ENCODE results near the gene SMTNL1.
"Not testable (repeated sequence)": the region's sequence is repeated elsewhere in the genome, so short reads cannot be mapped to it uniquely, and the experiment has no call there.

Gene SMTNL1

GRCh38 chr11:57530596-57531507, 6.5 kb upstream of the SMTNL1 start, which contains the start of gene TIMM10:
TSS of gene TIMM10 (minus strand) at chr11:57530754. CDS start at chr11:57530189, 565 bp downstream.
- H3K27ac ChIP-seq (ENCODE audit: low read depth, low read length): no peak within 1 kb of the TSS

GRCh38 chr11:57534449-57534848, 2.9 kb upstream of the SMTNL1 start:
- H3K27ac ChIP-seq (ENCODE audit: low read depth, low read length); H3K27me3 ChIP-seq (ENCODE audit: insufficient read depth, low read length, poor library complexity); H3K18ac ChIP-seq (ENCODE audit: low read length); H2AK5ac ChIP-seq (ENCODE audit: low read length); H3K4me3 ChIP-seq (ENCODE audit: low read length); H3K23ac ChIP-seq (ENCODE audit: low read length); H3K9ac ChIP-seq (ENCODE audit: low read length); H3K79me1 ChIP-seq (ENCODE audit: low read length); H3K4me2 ChIP-seq (ENCODE audit: low read length); H3K56ac ChIP-seq (ENCODE audit: low read length); H3K36me3 ChIP-seq (ENCODE audit: control insufficient read depth, insufficient read depth, low read length); H3K4me1 ChIP-seq (ENCODE audit: control insufficient read depth, low read depth, low read length); H2BK5ac ChIP-seq (ENCODE audit: low read length); H2BK120ac ChIP-seq (ENCODE audit: low read depth, low read length); H2BK15ac ChIP-seq (replicated peaks; ENCODE audit: low read depth); H4K5ac ChIP-seq (ENCODE audit: low read length); H3K4ac ChIP-seq (ENCODE audit: low read depth, low read length); DNase-seq; H4K8ac ChIP-seq (ENCODE audit: low read depth, low read length): not testable (repeated sequence)
- WGBS (ENCODE audit: extremely low coverage, insufficient coverage, low lambda C conversion rate): no CpG with 5 or more reads among the region's 7 CpGs
- peaks cover 10% of the 10 kb centered on the region for H3K79me2 ChIP-seq (ENCODE audit: control insufficient read depth, insufficient read depth, low read length)

More at GRCh38 chr11:57530596-57531507, 6.5 kb upstream of the SMTNL1 start, which contains the start of gene TIMM10:
- H4K5ac ChIP-seq (ENCODE audit: low read length): peak within 1 kb of the TSS; percentile 97
- H3K4me3 ChIP-seq (ENCODE audit: low read length): peak within 1 kb of the TSS; percentile 93
- peak within 1 kb of the TSS; percentile 89 for H3K23ac ChIP-seq (ENCODE audit: low read length)
- peaks cover 16% of the 10 kb centered on the region for H3K79me1 ChIP-seq (ENCODE audit: low read length)
- no peak within 1 kb of the TSS for H2BK120ac ChIP-seq (ENCODE audit: low read depth, low read length)
- H3K4me2 ChIP-seq (ENCODE audit: low read length): peak within 1 kb of the TSS; percentile 98
- H3K79me2 ChIP-seq (ENCODE audit: control insufficient read depth, insufficient read depth, low read length): peaks cover 17% of the 10 kb centered on the region
- peak; percentile 100 for DNase-seq
- H3K4me1 ChIP-seq (ENCODE audit: control insufficient read depth, low read depth, low read length): peaks cover 7% of the 10 kb centered on the region
- peak within 1 kb of the TSS; percentile 70 for H3K18ac ChIP-seq (ENCODE audit: low read length)
- peak within 1 kb of the TSS; percentile 94 for H3K56ac ChIP-seq (ENCODE audit: low read length)
- no peak within 1 kb of the TSS for H2BK15ac ChIP-seq (replicated peaks; ENCODE audit: low read depth)
- WGBS (ENCODE audit: extremely low coverage, insufficient coverage, low lambda C conversion rate): no CpG with 5 or more reads among the region's 49 CpGs
- peak within 1 kb of the TSS; percentile 78 for H4K8ac ChIP-seq (ENCODE audit: low read depth, low read length)
- no peaks in the 10 kb centered on the region for H3K27me3 ChIP-seq (ENCODE audit: insufficient read depth, low read length, poor library complexity)
- H2BK5ac ChIP-seq (ENCODE audit: low read length): peak within 1 kb of the TSS; percentile 35
- H2AK5ac ChIP-seq (ENCODE audit: low read length): peak within 1 kb of the TSS; percentile 8
- peaks cover 2% of the 10 kb centered on the region for H3K36me3 ChIP-seq (ENCODE audit: control insufficient read depth, insufficient read depth, low read length)
- H3K9ac ChIP-seq (ENCODE audit: low read length): peak within 1 kb of the TSS; percentile 96
- peak within 1 kb of the TSS; percentile 64 for H3K4ac ChIP-seq (ENCODE audit: low read depth, low read length)

- no peak for DNase-seq
These were observed 1.9 kb downstream of the SMTNL1 start for GRCh38 chr11:57539342-57539741.

GRCh38 chr11:57541169-57541568, 3.8 kb downstream of the SMTNL1 start:
- no peak overlapping the region for H3K4me3 ChIP-seq (ENCODE audit: low read length)
- no peak overlapping the region for H3K23ac ChIP-seq (ENCODE audit: low read length)
- H3K4me1 ChIP-seq (ENCODE audit: control insufficient read depth, low read depth, low read length): peaks cover 3% of the 10 kb centered on the region
- no peak overlapping the region for H3K56ac ChIP-seq (ENCODE audit: low read length)
- H3K9ac ChIP-seq (ENCODE audit: low read length): no peak overlapping the region
- no peaks in the 10 kb centered on the region for H3K79me1 ChIP-seq (ENCODE audit: low read length)
- H3K79me2 ChIP-seq (ENCODE audit: control insufficient read depth, insufficient read depth, low read length): no peaks in the 10 kb centered on the region
- H2AK5ac ChIP-seq (ENCODE audit: low read length): no peak overlapping the region
- H3K27me3 ChIP-seq (ENCODE audit: insufficient read depth, low read length, poor library complexity): no peaks in the 10 kb centered on the region
- no peak overlapping the region for H4K8ac ChIP-seq (ENCODE audit: low read depth, low read length)
- no peak overlapping the region for H3K4me2 ChIP-seq (ENCODE audit: low read length)
- no peak overlapping the region for H4K5ac ChIP-seq (ENCODE audit: low read length)
- no peaks in the 10 kb centered on the region for H3K36me3 ChIP-seq (ENCODE audit: control insufficient read depth, insufficient read depth, low read length)
- H2BK5ac ChIP-seq (ENCODE audit: low read length): no peak overlapping the region
- no peak overlapping the region for H2BK120ac ChIP-seq (ENCODE audit: low read depth, low read length)
- no peak overlapping the region for H3K27ac ChIP-seq (ENCODE audit: low read depth, low read length)
- no peak for DNase-seq
- no peak overlapping the region for H2BK15ac ChIP-seq (replicated peaks; ENCODE audit: low read depth)
- no peak overlapping the region for H3K4ac ChIP-seq (ENCODE audit: low read depth, low read length)
- WGBS (ENCODE audit: extremely low coverage, insufficient coverage, low lambda C conversion rate): no CpG with 5 or more reads among the region's 5 CpGs
- H3K18ac ChIP-seq (ENCODE audit: low read length): no peak overlapping the region

More at GRCh38 chr11:57539342-57539741, 1.9 kb downstream of the SMTNL1 start:
- H3K79me1 ChIP-seq (ENCODE audit: low read length): no peaks in the 10 kb centered on the region
- H3K56ac ChIP-seq (ENCODE audit: low read length): no peak overlapping the region
- H3K4me2 ChIP-seq (ENCODE audit: low read length): no peak overlapping the region
- no peak overlapping the region for H3K18ac ChIP-seq (ENCODE audit: low read length)
- no peak overlapping the region for H2BK120ac ChIP-seq (ENCODE audit: low read depth, low read length)
- H3K36me3 ChIP-seq (ENCODE audit: control insufficient read depth, insufficient read depth, low read length): no peaks in the 10 kb centered on the region
- H3K23ac ChIP-seq (ENCODE audit: low read length): no peak overlapping the region
- H3K9ac ChIP-seq (ENCODE audit: low read length): no peak overlapping the region
- H3K27me3 ChIP-seq (ENCODE audit: insufficient read depth, low read length, poor library complexity): no peaks in the 10 kb centered on the region
- no peak overlapping the region for H4K5ac ChIP-seq (ENCODE audit: low read length)
- H3K4me1 ChIP-seq (ENCODE audit: control insufficient read depth, low read depth, low read length): peaks cover 3% of the 10 kb centered on the region
- H3K4ac ChIP-seq (ENCODE audit: low read depth, low read length): no peak overlapping the region
- H3K4me3 ChIP-seq (ENCODE audit: low read length): no peak overlapping the region
- no peak overlapping the region for H2BK5ac ChIP-seq (ENCODE audit: low read length)
- H4K8ac ChIP-seq (ENCODE audit: low read depth, low read length): no peak overlapping the region
- H3K27ac ChIP-seq (ENCODE audit: low read depth, low read length): no peak overlapping the region
- no peak overlapping the region for H2AK5ac ChIP-seq (ENCODE audit: low read length)
- no peaks in the 10 kb centered on the region for H3K79me2 ChIP-seq (ENCODE audit: control insufficient read depth, insufficient read depth, low read length)
- WGBS (ENCODE audit: extremely low coverage, insufficient coverage, low lambda C conversion rate): no CpG with 5 or more reads among the region's 1 CpG
- no peak overlapping the region for H2BK15ac ChIP-seq (replicated peaks; ENCODE audit: low read depth)

- H3K27ac ChIP-seq (ENCODE audit: low read depth, low read length): no peak overlapping the region
- no CpG with 5 or more reads among the region's 4 CpGs for WGBS (ENCODE audit: extremely low coverage, insufficient coverage, low lambda C conversion rate)
- H4K5ac ChIP-seq (ENCODE audit: low read length): no peak overlapping the region
- H3K23ac ChIP-seq (ENCODE audit: low read length): no peak overlapping the region
- no peak overlapping the region for H3K56ac ChIP-seq (ENCODE audit: low read length)
- no peaks in the 10 kb centered on the region for H3K79me2 ChIP-seq (ENCODE audit: control insufficient read depth, insufficient read depth, low read length)
- DNase-seq: no peak
- H3K27me3 ChIP-seq (ENCODE audit: insufficient read depth, low read length, poor library complexity): no peaks in the 10 kb centered on the region
- no peak overlapping the region for H3K9ac ChIP-seq (ENCODE audit: low read length)
- no peak overlapping the region for H3K4me3 ChIP-seq (ENCODE audit: low read length)
- H3K4me2 ChIP-seq (ENCODE audit: low read length): no peak overlapping the region
- H3K79me1 ChIP-seq (ENCODE audit: low read length): no peaks in the 10 kb centered on the region
- no peak overlapping the region for H2BK120ac ChIP-seq (ENCODE audit: low read depth, low read length)
- peaks cover 6% of the 10 kb centered on the region for H3K4me1 ChIP-seq (ENCODE audit: control insufficient read depth, low read depth, low read length)
- H3K18ac ChIP-seq (ENCODE audit: low read length): no peak overlapping the region
- H2AK5ac ChIP-seq (ENCODE audit: low read length): no peak overlapping the region
- H2BK15ac ChIP-seq (replicated peaks; ENCODE audit: low read depth): no peak overlapping the region
- H3K36me3 ChIP-seq (ENCODE audit: control insufficient read depth, insufficient read depth, low read length): no peaks in the 10 kb centered on the region
- H4K8ac ChIP-seq (ENCODE audit: low read depth, low read length): no peak overlapping the region
- H2BK5ac ChIP-seq (ENCODE audit: low read length): no peak overlapping the region
- H3K4ac ChIP-seq (ENCODE audit: low read depth, low read length): no peak overlapping the region
These were observed 5.2 kb downstream of the SMTNL1 start for GRCh38 chr11:57542582-57542981.

Measured in mesendoderm (in vitro differentiated cells).